Bronchial epithelial cell (primary cell): Measurements from ENCODE around the gene FCGR1A. TPM values are rescaled to one million over a fixed set of nuclear protein-coding genes. Genes with fewer than 3 reads are reported as not detected.
A peak's percentile ranks its signal among the peaks of the same experiment; 100 is the strongest.
"Not testable (repeated sequence)": the region's sequence is repeated elsewhere in the genome, so short reads cannot be mapped to it uniquely, and the experiment has no call there.

Experiments
- DNase-seq: peaks from one replicate; pipeline ENCODE4 v3.0.0-alpha.2; 2010; ENCODE audit warnings: low read depth
- FAIRE-seq: peaks from 2 replicates; lab custom pipeline; 2011; peaks lifted over from hg19 to GRCh38; lab: Jason Lieb, UNC
- H3K27me3 ChIP-seq: 2 replicates; pipeline ENCODE4 v1.5.1; 2011; ENCODE audit warnings: low read length; ENCODE audit not compliant: control insufficient read depth, insufficient read depth
- H3K36me3 ChIP-seq: 2 replicates; pipeline ENCODE4 v1.5.1; 2011; ENCODE audit warnings: low read length; ENCODE audit not compliant: control insufficient read depth, insufficient read depth
- H3K4me3 ChIP-seq: 2 replicates; pipeline ENCODE4 v1.5.1; 2011; ENCODE audit warnings: mild to moderate bottlenecking, low read depth, low read length, control low read depth
- total RNA-seq: library from RNA; depleted of rRNA; stranded (reverse); fragments of >200 nt; gene quantifications from 2 replicates; pipeline ENCODE4 v1.2.1, GENCODE V29; 2014

Gene FCGR1A
- total RNA-seq: not detected in 2 replicates

- DNase-seq, H3K4me3 ChIP-seq, H3K36me3 ChIP-seq, FAIRE-seq, H3K27me3 ChIP-seq: not testable (repeated sequence)
Observed at GRCh38 chr1:149782600-149782999, at the start of gene FCGR1A. TSS of gene FCGR1A (plus strand) at chr1:149782694. CDS start at chr1:149782744, 50 bp downstream.

- not testable (repeated sequence) for H3K36me3 ChIP-seq, DNase-seq, H3K4me3 ChIP-seq, H3K27me3 ChIP-seq, FAIRE-seq
Observed at GRCh38 chr1:149732781-149733180, 49.7 kb upstream of the FCGR1A start.

- H3K27me3 ChIP-seq, H3K36me3 ChIP-seq, H3K4me3 ChIP-seq, FAIRE-seq, DNase-seq: not testable (repeated sequence)
Observed at GRCh38 chr1:149734692-149735091, 47.8 kb upstream of the FCGR1A start.

- not testable (repeated sequence) for FAIRE-seq, H3K27me3 ChIP-seq, H3K4me3 ChIP-seq, H3K36me3 ChIP-seq
- peak; percentile 14 for DNase-seq
Observed at GRCh38 chr1:149740148-149740581, 42.3 kb upstream of the FCGR1A start.

- H3K36me3 ChIP-seq, FAIRE-seq: not testable (repeated sequence)
Observed at GRCh38 chr1:149740590-149741230, 41.8 kb upstream of the FCGR1A start.

GRCh38 chr1:149741914-149742313 is 40.6 kb upstream of the FCGR1A start:
- DNase-seq, H3K4me3 ChIP-seq, H3K27me3 ChIP-seq, H3K36me3 ChIP-seq: not testable (repeated sequence)
- FAIRE-seq: peak; percentile 95

More at GRCh38 chr1:149740590-149741230, 41.8 kb upstream of the FCGR1A start:
- H3K4me3 ChIP-seq, H3K27me3 ChIP-seq, DNase-seq: not testable (repeated sequence)

- not testable (repeated sequence) for H3K27me3 ChIP-seq, H3K4me3 ChIP-seq, H3K36me3 ChIP-seq, DNase-seq, FAIRE-seq
Observed at GRCh38 chr1:149746463-149747356, 35.8 kb upstream of the FCGR1A start.

- not testable (repeated sequence) for DNase-seq, H3K4me3 ChIP-seq, H3K36me3 ChIP-seq, H3K27me3 ChIP-seq
- peak; percentile 40 for FAIRE-seq
Observed at GRCh38 chr1:149747359-149748143, 34.9 kb upstream of the FCGR1A start.

- not testable (repeated sequence) for H3K27me3 ChIP-seq, FAIRE-seq
Observed at GRCh38 chr1:149748144-149748500, 34.4 kb upstream of the FCGR1A start.

GRCh38 chr1:149750562-149750961 is 31.9 kb upstream of the FCGR1A start:
- H3K4me3 ChIP-seq, FAIRE-seq, DNase-seq, H3K27me3 ChIP-seq, H3K36me3 ChIP-seq: not testable (repeated sequence)

More at GRCh38 chr1:149748144-149748500, 34.4 kb upstream of the FCGR1A start:
- H3K4me3 ChIP-seq, H3K36me3 ChIP-seq, DNase-seq: not testable (repeated sequence)

GRCh38 chr1:149752186-149752585 is 30.3 kb upstream of the FCGR1A start:
- not testable (repeated sequence) for H3K27me3 ChIP-seq, FAIRE-seq, DNase-seq, H3K36me3 ChIP-seq, H3K4me3 ChIP-seq

- H3K27me3 ChIP-seq, FAIRE-seq, DNase-seq, H3K36me3 ChIP-seq, H3K4me3 ChIP-seq: not testable (repeated sequence)
Observed at GRCh38 chr1:149753466-149753865, 29.0 kb upstream of the FCGR1A start.

GRCh38 chr1:149755294-149755693 is 27.2 kb upstream of the FCGR1A start:
- not testable (repeated sequence) for FAIRE-seq

GRCh38 chr1:149762294-149762693 is 20.2 kb upstream of the FCGR1A start:
- DNase-seq, H3K4me3 ChIP-seq, FAIRE-seq, H3K36me3 ChIP-seq, H3K27me3 ChIP-seq: not testable (repeated sequence)

More at GRCh38 chr1:149755294-149755693, 27.2 kb upstream of the FCGR1A start:
- not testable (repeated sequence) for DNase-seq, H3K4me3 ChIP-seq, H3K27me3 ChIP-seq, H3K36me3 ChIP-seq
